HEK293 (cell line): ENCODE measurements around the gene MESP2.

ENCODE experiments used
- CTCF ChIA-PET: fragments of 350-600 bp; formaldehyde crosslinking; extraction: SDS; loops from one replicate; lab custom pipeline; 2021; ENCODE audit warnings: antibody characterized with exemption; lab: Yijun Ruan, JAX
- POLR2A ChIA-PET: fragments of 300-600 bp; formaldehyde crosslinking; extraction: SDS; loops from one replicate; lab custom pipeline; 2020; ENCODE audit warnings: antibody characterized with exemption, inconsistent platforms; lab: Yijun Ruan, JAX
- H3K27ac ChIP-seq: fragments of 200-500 bp; sonication (Bioruptor generic); 2 replicates; pipeline ENCODE4 v1.5.1; 2014; ENCODE audit warnings: low read depth, low read length, control low read depth, inconsistent platforms; ENCODE audit errors: extremely low read depth
- H3K36me3 ChIP-seq, 2 experiments: fragments of 200-500 bp in 1 of 2; sonication (Bioruptor generic) in 1 of 2; 1 replicate in 1 of 2; 2 replicates in 1 of 2; pipeline ENCODE4 v1.5.1; 2014 to 2017; ENCODE audit warnings: inconsistent platforms in 2 of 2, low read length in 2 of 2; ENCODE audit not compliant: control insufficient read depth in 2 of 2, insufficient read depth in 1 of 2
- H3K4me1 ChIP-seq: fragments of 200-500 bp; sonication (Bioruptor generic); 2 replicates; pipeline ENCODE4 v1.5.1; 2014; ENCODE audit warnings: mild to moderate bottlenecking, low read length, inconsistent platforms; ENCODE audit not compliant: control insufficient read depth, insufficient read depth
- H3K4me3 ChIP-seq: 2 replicates; pipeline ENCODE4 v1.5.1; 2011; ENCODE audit warnings: low read depth, mild to moderate bottlenecking, control low read depth, low read length, moderate library complexity
- H3K9me3 ChIP-seq: fragments of 200-500 bp; sonication (Bioruptor generic); 2 replicates; pipeline ENCODE4 v1.5.1; 2014; ENCODE audit warnings: low read depth, low read length, inconsistent platforms; ENCODE audit not compliant: control insufficient read depth, insufficient read depth
- HOXA7 ChIP-seq: sonication (generic); formaldehyde crosslinking; IDR thresholded peaks from 2 replicates; pipeline ENCODE4 v1.8.1; 2022; ENCODE audit warnings: missing genetic modification reagents, borderline replicate concordance
- KLF10 ChIP-seq: fragments of 450-650 bp; IDR thresholded peaks from 2 replicates; pipeline ENCODE4 v1.5.1; 2018; ENCODE audit warnings: missing biosample characterization, mild to moderate bottlenecking, missing genetic modification characterization
- PRDM10 ChIP-seq: fragments of 450-650 bp; formaldehyde crosslinking; IDR thresholded peaks from 2 replicates; pipeline ENCODE4 v1.5.1; 2016; ENCODE audit warnings: missing biosample characterization, missing genetic modification characterization
- ZBTB48 ChIP-seq: fragments of 450-650 bp; formaldehyde crosslinking; IDR thresholded peaks from 2 replicates; pipeline ENCODE4 v1.5.1; 2016; ENCODE audit warnings: missing biosample characterization, missing genetic modification characterization
- ZNF140 ChIP-seq: fragments of 450-650 bp; formaldehyde crosslinking; IDR thresholded peaks from 2 replicates; pipeline ENCODE4 v1.5.1; 2016; ENCODE audit warnings: missing biosample characterization, missing genetic modification characterization
- ZNF19 ChIP-seq: fragments of 450-650 bp; formaldehyde crosslinking; IDR thresholded peaks from 2 replicates; pipeline ENCODE4; 2016; ENCODE audit warnings: missing biosample characterization, missing genetic modification characterization, low read depth
- ZNF518A ChIP-seq: fragments of 450-650 bp; formaldehyde crosslinking; conservative IDR thresholded peaks from 2 replicates; pipeline ENCODE4 v1.5.1; 2016; ENCODE audit warnings: low read depth, missing biosample characterization, missing genetic modification characterization
- ZNF596 ChIP-seq: fragments of 450-650 bp; IDR thresholded peaks from 2 replicates; pipeline ENCODE4 v1.5.0; 2018; ENCODE audit warnings: missing biosample characterization, mild to moderate bottlenecking, missing genetic modification characterization, moderate library complexity
- ZNF623 ChIP-seq: fragments of 450-650 bp; formaldehyde crosslinking; IDR thresholded peaks from 2 replicates; pipeline ENCODE4 v1.5.1; 2016; ENCODE audit warnings: missing biosample characterization, missing genetic modification characterization
- ZNF707 ChIP-seq: fragments of 450-650 bp; formaldehyde crosslinking; IDR thresholded peaks from 2 replicates; pipeline ENCODE4 v1.5.1; 2016; ENCODE audit warnings: missing biosample characterization, missing genetic modification characterization
- ZSCAN23 ChIP-seq: fragments of 450-650 bp; formaldehyde crosslinking; IDR thresholded peaks from 2 replicates; pipeline ENCODE4 v1.5.1; 2016; ENCODE audit warnings: missing biosample characterization, missing genetic modification characterization
- ZXDB ChIP-seq: fragments of 450-650 bp; formaldehyde crosslinking; IDR thresholded peaks from 2 replicates; pipeline ENCODE4 v1.5.1; 2016; ENCODE audit warnings: missing biosample characterization, missing genetic modification characterization

MESP2 gene

GRCh38 chr15:89806559-89807550 lies 30.7 kb downstream of the MESP2 start:
- Histone ChIP-seq H3K9me3 (no peaks in the 10 kb centered on the region), H3K4me1 (no peaks in the 10 kb centered on the region), H3K4me3 (no peak overlapping the region)
- CTCF ChIA-PET, result interaction anchor here (0.8 to 0.9 kb wide), 2 partner anchors 47 to 54 kb away, joined by 3 read pairs; no protein-coding TSS in a partner anchor
- no peak for TF ChIP-seq ZNF140 (tag by site-specific recombination)
- TF ChIP-seq, all 188 proteins: peak for 0
- POLR2A ChIA-PET, result no interaction called here
- Histone ChIP-seq H3K36me3 (no peaks in the 10 kb centered on the region), H3K27ac (no peak overlapping the region)

- H3K9me3 ChIP-seq, result no peaks in the 10 kb centered on the region
- no peaks in the 10 kb centered on the region for H3K36me3 ChIP-seq
- no peaks in the 10 kb centered on the region for H3K4me1 ChIP-seq
- H3K4me3 ChIP-seq, result no peak overlapping the region
- CTCF ChIA-PET, result interaction anchor here (0.8 kb wide), 2 partner anchors 55 to 67 kb away, joined by 3 to 4 read pairs; no protein-coding TSS in a partner anchor
- TF ChIP-seq PRDM10 (peak; percentile 49), ZBTB48 (no peak), ZNF596 (tag by site-specific recombination) (no peak), KLF10 (tag by site-specific recombination) (no peak), HOXA7 (no peak), ZNF19 (tag by site-specific recombination) (no peak), ZXDB (tag by site-specific recombination) (no peak)
- POLR2A ChIA-PET, result no interaction called here
- H3K27ac ChIP-seq, result no peak overlapping the region
Observed at GRCh38 chr15:89807689-89808088, 31.6 kb downstream of the MESP2 start.

GRCh38 chr15:89808160-89808870 lies 32.2 kb downstream of the MESP2 start:
- H3K9me3 ChIP-seq, result no peaks in the 10 kb centered on the region
- no peak overlapping the region for H3K27ac ChIP-seq
- ChIA-PET CTCF (interaction anchor here (0.6 to 0.8 kb wide), 2 partner anchors 66 to 569 kb away, joined by 3 to 4 read pairs; no protein-coding TSS in a partner anchor), POLR2A (no interaction called here)
- no peaks in the 10 kb centered on the region for H3K36me3 ChIP-seq
- no peaks in the 10 kb centered on the region for H3K4me1 ChIP-seq
- no peak overlapping the region for H3K4me3 ChIP-seq
- TF ChIP-seq ZSCAN23 (tag by site-specific recombination) (no peak), ZNF623 (peak; percentile 60), ZNF707 (tag by site-specific recombination) (no peak), ZNF518A (no peak)
